AG04450 (cell line): ENCODE results near the gene NKAIN2. TPM values are rescaled to one million over a fixed set of nuclear protein-coding genes. Genes with fewer than 3 reads are reported as not detected.
"Not testable (repeated sequence)": the region's sequence is repeated elsewhere in the genome, so short reads cannot be mapped to it uniquely, and the experiment has no call there.

Experiments used
- CTCF ChIA-PET: fragments of 300-600, 350-600 bp; formaldehyde crosslinking; extraction: SDS; loops from one replicate; lab custom pipeline; 2022; ENCODE audit warnings: antibody characterized with exemption, inconsistent platforms; lab: Charles Lee
- POLR2A ChIA-PET: fragments of 350-600 bp; formaldehyde crosslinking; extraction: SDS; loops from one replicate; lab custom pipeline; 2021; ENCODE audit warnings: antibody characterized with exemption, inconsistent platforms; lab: Yijun Ruan, JAX
- DNase-seq: peaks from one replicate; pipeline ENCODE4 v3.0.0-alpha.2; 2011; ENCODE audit warnings: low read depth, low spot score
- H3K27ac ChIP-seq: one replicate; pipeline ENCODE4 v1.5.1; 2012; ENCODE audit warnings: low read depth, low read length, control low read depth
- H3K27me3 ChIP-seq: one replicate; pipeline ENCODE4 v1.6.0; 2012; ENCODE audit warnings: low read length; ENCODE audit not compliant: control insufficient read depth, insufficient read depth
- H3K4me3 ChIP-seq: 2 replicates; pipeline ENCODE4 v1.5.1; 2011; ENCODE audit warnings: mild to moderate bottlenecking, low read depth, low read length, control low read depth
- H3K9me3 ChIP-seq: 2 replicates; pipeline ENCODE4 v1.5.1; 2012; ENCODE audit warnings: low read length; ENCODE audit not compliant: control insufficient read depth, insufficient read depth
- CTCF ChIP-seq: IDR thresholded peaks from 2 replicates; pipeline ENCODE4 v1.5.1; 2011; ENCODE audit warnings: low read depth, low read length, control low read depth, inconsistent platforms
- polyA plus RNA-seq: library from polyadenylated mRNA; depleted of rRNA; stranded (reverse); fragments of >200 nt; gene quantifications from 2 replicates; pipeline ENCODE4 v1.2.3, GENCODE V29; 2011

Gene NKAIN2
- polyA plus RNA-seq, 1 experiment = not detected

- no peak for DNase-seq
- TF ChIP-seq CTCF = no peak
- Histone ChIP-seq H3K9me3 (no peaks in the 10 kb centered on the region), H3K27ac (no peak overlapping the region), H3K27me3 (no peaks in the 10 kb centered on the region), H3K4me3 (no peak overlapping the region)
- ChIA-PET CTCF (no interaction called here), POLR2A (no interaction called here)
Measured at GRCh38 chr6:124373386-124373785, 569.7 kb downstream of the NKAIN2 start.

GRCh38 chr6:124389127-124389526 lies 585.5 kb downstream of the NKAIN2 start:
- no peak overlapping the region for H3K27ac ChIP-seq
- CTCF ChIA-PET = no interaction called here
- no peaks in the 10 kb centered on the region for H3K9me3 ChIP-seq
- no peak for DNase-seq
- no peaks in the 10 kb centered on the region for H3K27me3 ChIP-seq
- H3K4me3 ChIP-seq = no peak overlapping the region
- POLR2A ChIA-PET = no interaction called here
- TF ChIP-seq CTCF = no peak

- POLR2A ChIA-PET = no interaction called here
Measured at GRCh38 chr6:124393536-124393935, 589.9 kb downstream of the NKAIN2 start.

GRCh38 chr6:124396361-124396760 lies 592.7 kb downstream of the NKAIN2 start:
- Histone ChIP-seq H3K27me3 (no peaks in the 10 kb centered on the region), H3K27ac (no peak overlapping the region), H3K9me3 (no peaks in the 10 kb centered on the region), H3K4me3 (no peak overlapping the region)
- ChIA-PET POLR2A (no interaction called here), CTCF (no interaction called here)
- TF ChIP-seq CTCF = no peak
- DNase-seq = no peak

More at GRCh38 chr6:124393536-124393935, 589.9 kb downstream of the NKAIN2 start:
- H3K9me3 ChIP-seq = no peaks in the 10 kb centered on the region
- CTCF ChIA-PET = no interaction called here
- H3K27me3 ChIP-seq = no peaks in the 10 kb centered on the region
- H3K27ac ChIP-seq = no peak overlapping the region
- no peak for DNase-seq
- H3K4me3 ChIP-seq = no peak overlapping the region
- no peak for TF ChIP-seq CTCF

GRCh38 chr6:124400261-124400999 lies 596.8 kb downstream of the NKAIN2 start:
- H3K27ac ChIP-seq = no peak overlapping the region
- no peak for TF ChIP-seq CTCF
- DNase-seq = no peak
- CTCF ChIA-PET = no interaction called here
- H3K9me3 ChIP-seq = no peaks in the 10 kb centered on the region
- POLR2A ChIA-PET = no interaction called here
- H3K27me3 ChIP-seq = no peaks in the 10 kb centered on the region
- no peak overlapping the region for H3K4me3 ChIP-seq

- H3K9me3 ChIP-seq, H3K27me3 ChIP-seq, CTCF ChIA-PET, POLR2A ChIA-PET, H3K27ac ChIP-seq, DNase-seq, H3K4me3 ChIP-seq: not testable (repeated sequence)
Measured at GRCh38 chr6:124410425-124410824, 606.8 kb downstream of the NKAIN2 start.

- H3K4me3 ChIP-seq, H3K27ac ChIP-seq, H3K9me3 ChIP-seq, H3K27me3 ChIP-seq, DNase-seq, CTCF ChIA-PET, POLR2A ChIA-PET: not testable (repeated sequence)
Measured at GRCh38 chr6:124412657-124413056, 609.0 kb downstream of the NKAIN2 start.
